Skeletal muscle tissue (tissue), 4 donors: Measurements from ENCODE around the gene SLC1A6. TPM values are rescaled to one million over a fixed set of nuclear protein-coding genes. Genes with fewer than 3 reads are reported as not detected.
"Not testable (repeated sequence)": the region's sequence is repeated elsewhere in the genome, so short reads cannot be mapped to it uniquely, and the experiment has no call there.

ENCODE experiments used
- H3K27ac ChIP-seq: one replicate; pipeline ENCODE4 v1.7.0; 2013; ENCODE audit warnings: mild to moderate bottlenecking, low read depth, low read length, inconsistent platforms
- H3K27me3 ChIP-seq, 3 donors: one replicate each; pipeline ENCODE4 v1.7.0; 2013; ENCODE audit warnings: low read length in 3 of 3; ENCODE audit not compliant: control insufficient read depth in 3 of 3, insufficient read depth in 3 of 3
- H3K36me3 ChIP-seq, 3 donors: one replicate each; pipeline ENCODE4 v1.7.0; 2013; ENCODE audit warnings: low read length in 3 of 3; ENCODE audit not compliant: control insufficient read depth in 3 of 3, insufficient read depth in 3 of 3
- H3K4me1 ChIP-seq, 3 donors: one replicate each; pipeline ENCODE4 v1.7.0; 2013; ENCODE audit warnings: low read length in 3 of 3, mild to moderate bottlenecking in 3 of 3; ENCODE audit not compliant: control insufficient read depth in 3 of 3, insufficient read depth in 3 of 3
- H3K4me3 ChIP-seq, 3 donors: one replicate each; pipeline ENCODE4 v1.7.0; 2013; ENCODE audit warnings: low read length in 3 of 3
- H3K9ac ChIP-seq, 3 donors: one replicate each; pipeline ENCODE4 v1.7.0; 2013; ENCODE audit warnings: low read length in 3 of 3, mild to moderate bottlenecking in 3 of 3, moderate library complexity in 2 of 3, low read depth in 1 of 3
- H3K9me3 ChIP-seq, 3 donors: one replicate each; pipeline ENCODE4 v1.7.0; 2013; ENCODE audit warnings: low read length in 3 of 3; ENCODE audit not compliant: control insufficient read depth in 3 of 3
- total RNA-seq: library from RNA; depleted of rRNA; stranded (reverse); fragments of >200 nt; gene quantifications from one replicate; pipeline ENCODE4 v1.2.3, GENCODE V29; 2014
- donor health status: Osteomylitis.

The SLC1A6 gene
- total RNA-seq, 1 donor from 2014 or later, result under 0.01 TPM

DNA sequence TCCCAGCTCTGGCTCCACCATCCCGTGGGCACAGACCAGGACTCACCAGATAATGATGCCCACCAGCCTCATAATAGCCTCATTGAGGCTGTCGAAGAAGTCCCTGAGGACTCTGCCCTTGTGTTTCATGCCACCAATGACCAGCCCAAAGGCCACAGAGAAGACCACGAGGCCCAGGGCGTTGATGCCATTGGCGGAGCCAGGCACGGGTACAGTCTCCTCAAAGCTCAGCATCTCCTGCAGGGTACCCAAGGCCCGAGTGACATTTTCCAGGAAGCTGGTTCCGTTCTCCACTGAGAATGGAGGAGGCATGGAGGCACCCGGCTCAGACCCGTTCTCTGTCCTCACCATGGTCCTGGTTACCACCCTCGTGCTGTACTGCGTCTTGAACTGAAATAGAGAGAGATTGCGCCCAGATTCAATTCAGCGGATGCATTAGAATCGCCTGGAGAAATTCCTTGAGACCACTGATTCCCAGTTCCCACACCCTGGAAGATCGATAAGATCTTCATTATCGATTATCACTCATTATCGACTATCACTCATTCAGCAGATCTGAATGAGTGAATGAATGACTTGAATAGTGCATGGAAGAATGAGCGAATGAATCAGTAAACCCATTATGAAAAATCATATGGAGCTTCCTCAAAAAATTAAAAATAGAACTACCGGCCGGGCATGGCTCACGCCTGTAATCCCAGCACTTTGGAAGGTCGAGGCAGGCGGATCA, 17.5 kb downstream of the SLC1A6 start:
- Histone ChIP-seq H3K27me3 (no peaks in the 10 kb centered on the region), H3K9ac (no peak overlapping the region), H3K27ac (no peak overlapping the region), H3K4me3 (no peak overlapping the region), H3K4me1 (no peaks in the 10 kb centered on the region), H3K9me3 (peaks cover 4 to 19% (median 11%) of the 10 kb centered on the region in 3 donors), H3K36me3 (no peaks in the 10 kb centered on the region)

DNA sequence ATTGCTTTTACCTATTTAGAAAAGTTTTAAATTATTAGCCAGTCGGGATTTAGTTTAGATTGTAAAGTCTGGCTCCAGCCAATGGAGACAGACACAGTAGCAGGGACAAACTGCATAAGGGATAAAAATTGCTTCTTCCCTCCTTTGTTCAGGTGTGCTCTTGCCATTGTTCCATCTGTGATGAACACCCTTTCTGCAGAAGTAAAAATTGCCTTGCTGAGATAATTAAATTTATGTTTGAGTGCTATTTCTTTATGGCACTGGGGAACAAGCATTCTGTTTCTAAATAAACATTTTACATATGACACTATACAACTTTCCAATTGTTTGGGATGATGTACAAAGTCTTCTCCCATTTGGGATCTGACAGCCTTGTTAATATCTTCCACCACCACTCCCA, 20.4 kb downstream of the SLC1A6 start:
- no peaks in the 10 kb centered on the region for H3K36me3 ChIP-seq
- no peaks in the 10 kb centered on the region for H3K4me1 ChIP-seq
- H3K9me3 ChIP-seq, result peaks cover 4 to 19% (median 11%) of the 10 kb centered on the region in 3 donors
- no peak overlapping the region for H3K27ac ChIP-seq
- H3K4me3 ChIP-seq, result no peak overlapping the region
- peaks cover 0 to 4% (median 0%) of the 10 kb centered on the region in 3 donors for H3K27me3 ChIP-seq
- H3K9ac ChIP-seq, result no peak overlapping the region

DNA sequence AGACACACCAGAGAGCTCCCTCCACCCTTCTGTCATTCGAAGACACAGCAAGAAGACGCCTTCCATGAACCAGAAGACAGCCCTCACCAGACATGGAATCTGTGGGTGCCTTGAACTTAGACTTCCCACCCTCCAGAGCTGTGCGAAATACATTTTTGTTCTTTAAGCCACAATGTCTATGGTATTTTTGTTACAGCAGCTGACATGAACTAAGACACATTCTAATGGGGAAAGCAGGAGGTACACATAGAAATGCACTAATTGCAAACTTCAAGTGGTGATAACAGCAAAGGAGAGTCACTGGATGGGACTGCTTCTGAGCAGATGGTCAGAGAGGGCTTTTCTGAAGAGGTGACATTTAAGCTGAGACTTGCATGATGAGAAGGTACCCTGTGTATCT, 22.2 kb downstream of the SLC1A6 start:
- no peaks in the 10 kb centered on the region for H3K36me3 ChIP-seq
- peaks cover 4 to 19% (median 8%) of the 10 kb centered on the region in 3 donors for H3K9me3 ChIP-seq
- H3K27me3 ChIP-seq, result peaks cover 0 to 8% (median 0%) of the 10 kb centered on the region in 3 donors
- H3K4me3 ChIP-seq, result no peak overlapping the region
- H3K27ac ChIP-seq, result no peak overlapping the region
- H3K9ac ChIP-seq, result no peak overlapping the region
- no peaks in the 10 kb centered on the region for H3K4me1 ChIP-seq

DNA sequence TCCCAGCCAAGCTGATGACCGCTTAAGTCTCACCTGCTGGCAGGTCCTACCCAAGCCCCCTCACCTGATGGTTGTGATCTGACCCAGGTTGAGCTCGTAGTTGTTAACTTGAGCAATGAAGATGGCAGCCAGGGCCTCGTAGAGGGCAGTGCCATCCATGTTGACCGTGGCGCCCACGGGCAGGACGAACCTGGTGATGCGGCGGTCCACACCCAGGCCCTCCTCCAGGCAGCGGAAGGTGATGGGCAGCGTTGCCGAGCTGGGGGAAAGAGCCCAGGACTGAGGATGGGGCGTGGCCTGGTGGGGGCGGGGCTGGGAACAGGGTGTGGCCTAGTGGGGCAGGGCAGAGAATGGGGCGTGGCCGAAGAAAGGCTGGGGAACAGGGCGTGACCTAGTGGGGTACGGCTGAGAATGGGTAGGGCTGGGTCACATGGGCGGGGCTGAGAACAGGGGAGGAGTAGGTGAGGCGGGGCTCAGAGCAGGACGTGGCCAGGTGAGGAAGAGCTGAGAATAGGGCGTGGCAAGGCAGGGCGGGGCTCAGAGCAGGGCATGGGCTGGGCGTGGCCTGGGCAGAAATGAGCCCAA, 25.5 kb downstream of the SLC1A6 start:
- H3K9ac ChIP-seq, result no peak overlapping the region
- H3K27ac ChIP-seq, result no peak overlapping the region
- peaks cover 0 to 8% (median 0%) of the 10 kb centered on the region in 3 donors for H3K9me3 ChIP-seq
- no peaks in the 10 kb centered on the region for H3K36me3 ChIP-seq
- no peaks in the 10 kb centered on the region for H3K4me1 ChIP-seq
- H3K4me3 ChIP-seq, result no peak overlapping the region
- peaks cover 0 to 8% (median 0%) of the 10 kb centered on the region in 3 donors for H3K27me3 ChIP-seq

DNA sequence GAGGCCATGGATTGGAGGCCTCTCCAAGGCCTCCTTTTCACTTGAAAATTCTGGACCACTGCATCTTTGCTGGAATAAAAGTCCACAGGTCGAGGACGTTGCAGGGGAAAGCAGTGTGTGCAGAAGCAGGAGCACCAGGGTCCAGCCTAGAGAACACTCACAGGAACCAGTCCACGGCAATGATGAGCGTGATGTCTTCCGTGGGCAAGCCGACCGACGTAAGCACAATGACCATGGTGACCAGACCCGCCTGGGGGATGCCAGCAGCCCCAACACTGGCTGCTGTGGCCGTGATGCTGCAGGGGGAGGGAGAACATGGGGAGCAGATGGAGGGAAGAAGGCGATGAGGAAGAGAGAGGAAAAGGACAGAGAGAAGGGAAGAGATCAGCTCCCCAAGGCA, 26.9 kb downstream of the SLC1A6 start:
- Histone ChIP-seq H3K4me3 (no peak overlapping the region), H3K4me1 (no peaks in the 10 kb centered on the region), H3K36me3 (no peaks in the 10 kb centered on the region), H3K9ac (no peak overlapping the region), H3K27ac (no peak overlapping the region), H3K27me3 (peaks cover 0 to 8% (median 0%) of the 10 kb centered on the region in 3 donors), H3K9me3 (peaks cover 0 to 4% (median 0%) of the 10 kb centered on the region in 3 donors)

DNA sequence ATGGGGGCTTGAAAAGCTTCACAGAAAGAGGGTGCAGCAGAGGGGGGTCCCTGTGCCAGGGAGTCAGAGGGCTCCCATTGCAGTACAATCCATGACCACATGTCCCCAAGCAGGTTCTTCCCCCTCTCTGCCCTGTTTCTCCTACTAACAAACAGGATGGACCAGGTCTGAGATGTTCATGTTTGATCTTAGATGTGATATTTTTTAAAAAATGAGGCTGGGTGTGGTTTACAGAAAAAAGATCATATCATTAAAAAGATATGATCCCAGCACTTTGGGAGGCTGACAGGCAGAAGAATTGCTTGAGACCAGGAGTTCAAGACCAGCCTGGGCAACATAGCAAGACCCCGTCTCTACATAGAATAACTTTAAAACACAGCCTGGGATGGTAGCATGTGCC, 29.2 kb downstream of the SLC1A6 start:
- no peak overlapping the region for H3K9ac ChIP-seq
- H3K27ac ChIP-seq, result no peak overlapping the region
- no peaks in the 10 kb centered on the region for H3K4me1 ChIP-seq
- H3K27me3 ChIP-seq, result peaks cover 0 to 8% (median 0%) of the 10 kb centered on the region in 3 donors
- H3K36me3 ChIP-seq, result no peaks in the 10 kb centered on the region
- no peaks in the 10 kb centered on the region for H3K9me3 ChIP-seq
- H3K4me3 ChIP-seq, result no peak overlapping the region

DNA sequence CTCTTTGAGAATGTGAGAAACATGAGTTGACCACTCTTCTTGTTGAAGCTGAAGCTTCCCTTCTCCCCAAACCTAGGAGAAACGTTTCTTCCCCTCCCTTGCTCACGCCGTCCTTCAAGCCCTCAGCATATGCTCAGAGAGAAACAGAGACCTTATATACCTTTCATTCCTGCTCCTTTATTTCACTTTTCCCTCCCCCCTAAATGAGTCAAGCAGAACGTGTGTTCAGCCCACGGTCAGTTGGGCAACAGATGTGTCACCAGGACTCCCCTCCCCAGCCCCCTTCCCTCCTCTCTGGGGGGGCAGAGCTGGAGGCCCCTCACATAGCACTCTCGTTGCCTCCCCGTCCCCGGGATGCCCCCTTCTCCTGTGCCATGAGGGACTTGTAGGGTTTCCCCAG, 29.8 kb downstream of the SLC1A6 start:
- Histone ChIP-seq H3K9me3 (no peaks in the 10 kb centered on the region), H3K36me3 (no peaks in the 10 kb centered on the region), H3K4me3 (no peak overlapping the region), H3K27me3 (peaks cover 0 to 8% (median 0%) of the 10 kb centered on the region in 3 donors), H3K27ac (no peak overlapping the region), H3K9ac (no peak overlapping the region), H3K4me1 (no peaks in the 10 kb centered on the region)

DNA sequence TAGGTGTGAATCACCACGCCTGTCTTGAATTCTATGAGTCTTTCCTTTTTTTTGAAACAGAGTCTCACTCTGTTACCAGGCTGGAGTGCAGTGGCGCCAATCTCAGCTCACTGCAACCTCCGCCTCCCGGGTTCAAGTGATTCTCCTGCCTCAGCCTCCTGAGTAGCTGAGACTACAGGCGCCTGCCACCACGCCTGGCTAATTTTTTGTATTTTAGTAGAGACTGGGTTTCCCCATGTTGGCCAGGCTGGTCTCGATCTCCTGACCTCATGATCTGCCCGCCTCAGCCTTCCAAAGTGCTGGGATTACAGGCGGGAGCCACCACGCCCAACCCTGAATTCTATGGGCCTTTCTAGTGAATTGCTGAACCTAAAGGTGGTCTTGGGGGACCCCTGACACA, 30.3 kb downstream of the SLC1A6 start:
- not testable (repeated sequence) for H3K9ac ChIP-seq, H3K36me3 ChIP-seq

DNA sequence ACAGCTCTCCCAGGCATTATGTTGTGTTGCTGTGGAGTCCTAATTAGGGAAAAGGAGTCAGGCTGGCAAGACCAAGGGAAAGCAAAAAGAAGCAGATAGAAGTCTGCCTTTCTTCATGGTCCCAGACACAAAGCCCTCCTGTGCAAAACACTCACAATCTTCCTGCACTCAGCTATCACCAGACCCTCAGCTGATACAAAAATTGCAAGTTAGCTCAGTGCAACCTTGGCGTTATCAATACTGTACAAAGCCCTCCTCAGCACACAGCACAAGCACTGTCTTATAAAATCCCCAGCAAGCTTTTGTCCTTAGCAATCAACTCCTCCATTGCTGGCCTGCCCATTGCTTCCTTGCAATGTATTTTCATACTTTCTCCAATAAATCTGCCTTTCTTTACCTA, 35.2 kb downstream of the SLC1A6 start:
- Histone ChIP-seq H3K27me3 (no peaks in the 10 kb centered on the region), H3K9ac (no peak overlapping the region), H3K27ac (no peak overlapping the region), H3K36me3 (no peaks in the 10 kb centered on the region), H3K9me3 (peaks cover 0 to 3% (median 0%) of the 10 kb centered on the region in 3 donors), H3K4me3 (no peak overlapping the region), H3K4me1 (no peaks in the 10 kb centered on the region)

More for the DNA sequence above, 30.3 kb downstream of the SLC1A6 start:
- not testable (repeated sequence) for H3K4me3 ChIP-seq, H3K27me3 ChIP-seq, H3K27ac ChIP-seq, H3K4me1 ChIP-seq, H3K9me3 ChIP-seq

DNA sequence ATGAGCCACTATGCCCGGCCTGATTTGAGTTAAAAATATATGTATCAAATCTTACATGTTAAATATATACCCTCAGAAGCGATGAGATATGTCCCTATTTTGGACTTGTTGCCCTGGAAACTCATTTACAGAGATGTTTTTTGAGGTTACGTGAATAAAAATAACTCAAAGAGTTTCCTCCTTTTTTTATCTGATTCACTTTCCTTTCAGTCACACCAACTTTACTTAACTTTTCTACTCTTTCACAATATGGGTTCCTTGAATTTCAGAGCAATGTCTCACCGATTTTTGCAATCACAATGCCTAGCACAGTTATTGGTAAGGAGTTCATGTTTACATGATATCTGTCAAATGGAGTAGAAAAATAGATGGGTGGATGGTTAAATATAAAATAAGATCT, 36.1 kb downstream of the SLC1A6 start:
- no peak overlapping the region for H3K27ac ChIP-seq
- H3K9ac ChIP-seq, result no peak overlapping the region
- H3K27me3 ChIP-seq, result no peaks in the 10 kb centered on the region
- no peaks in the 10 kb centered on the region for H3K36me3 ChIP-seq
- H3K4me1 ChIP-seq, result no peaks in the 10 kb centered on the region
- H3K9me3 ChIP-seq, result peaks cover 0 to 3% (median 0%) of the 10 kb centered on the region in 3 donors
- no peak overlapping the region for H3K4me3 ChIP-seq
